ENCODE data around the gene ZC3H7A. TPM values are rescaled to one million over a fixed set of nuclear protein-coding genes. Genes with fewer than 3 reads are reported as not detected.

The ZC3H7A gene
- total RNA-seq, 1 experiment from 2014 or later, result 65.0 TPM

DNA sequence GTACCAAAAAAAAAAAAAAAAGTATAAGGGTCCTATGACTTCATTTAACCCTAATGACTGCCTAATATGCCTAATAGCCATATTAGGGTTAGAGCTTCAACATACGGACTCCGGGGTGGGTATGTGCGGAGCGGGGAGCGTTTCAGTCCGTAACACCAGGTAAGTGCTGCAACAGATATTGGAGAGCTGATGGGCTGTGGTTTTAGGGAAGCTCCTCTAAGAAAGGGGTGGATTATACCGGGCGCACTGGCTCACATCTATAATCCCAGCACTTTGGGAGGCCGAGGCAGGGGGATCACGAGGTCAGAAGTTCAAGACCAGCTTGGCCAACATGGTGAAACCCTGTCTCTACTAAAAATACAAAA, 1.9 kb upstream of the ZC3H7A start:
- ChIA-PET CTCF (no interaction called here), POLR2A (ENCODE audit: low non-redundant PET) (interaction anchor here (0.6 kb wide), 1 partner anchor 22 kb away, joined by 7 read pairs; no protein-coding TSS in a partner anchor)
- BruUV-seq (replicated peaks), result no TSS peak
- H3K4me3 ChIP-seq (ENCODE audit: low read depth, low read length, poor library complexity, severe bottlenecking), result no peak overlapping the region
- intact Hi-C loops (cut with micrococcal nuclease; ENCODE audit: unreplicated experiment), result loop anchor here (5.0 to 10.0 kb wide), 2 partner anchors 48 to 266 kb away; no protein-coding TSS in a partner anchor
- DNase-seq (ENCODE audit: low spot score), result no peak
- no peaks in the 10 kb centered on the region for H3K9me3 ChIP-seq (ENCODE audit: low read depth, low read length, poor library complexity, severe bottlenecking)
- H3K4me1 ChIP-seq (ENCODE audit: insufficient read depth, low read length, poor library complexity, severe bottlenecking), result peaks cover 13% of the 10 kb centered on the region
- H3K27ac ChIP-seq (ENCODE audit: low read depth, low read length, poor library complexity, severe bottlenecking), result no peak overlapping the region
- peaks cover 8% of the 10 kb centered on the region for H3K36me3 ChIP-seq (ENCODE audit: insufficient read depth, low read length, poor library complexity, severe bottlenecking)
- no peaks in the 10 kb centered on the region for H3K27me3 ChIP-seq (replicated peaks; ENCODE audit: insufficient read depth, low read depth, low read length, poor library complexity)
- TF ChIP-seq CTCF (conservative IDR thresholded peaks at IDR 0.05; ENCODE audit: low read depth, low read length), result no peak
- no peak for TF ChIP-seq EZH2 (IDR thresholded peaks at IDR 0.05; ENCODE audit: borderline replicate concordance, low read depth, low read length, poor library complexity, severe bottlenecking)

GRCh38 chr16:11797957-11798299, 870 bp upstream of the ZC3H7A start:
- Histone ChIP-seq H3K36me3 (ENCODE audit: insufficient read depth, low read length, poor library complexity, severe bottlenecking) (peaks cover 8% of the 10 kb centered on the region), H3K4me1 (ENCODE audit: insufficient read depth, low read length, poor library complexity, severe bottlenecking) (peaks cover 19% of the 10 kb centered on the region), H3K27ac (ENCODE audit: low read depth, low read length, poor library complexity, severe bottlenecking) (peak overlapping the region; percentile 85), H3K27me3 (replicated peaks; ENCODE audit: insufficient read depth, low read depth, low read length, poor library complexity) (no peaks in the 10 kb centered on the region), H3K4me3 (ENCODE audit: low read depth, low read length, poor library complexity, severe bottlenecking) (peak overlapping the region; percentile 83), H3K9me3 (ENCODE audit: low read depth, low read length, poor library complexity, severe bottlenecking) (no peaks in the 10 kb centered on the region)
- TF ChIP-seq EZH2 (IDR thresholded peaks at IDR 0.05; ENCODE audit: borderline replicate concordance, low read depth, low read length, poor library complexity, severe bottlenecking) (no peak), CTCF (conservative IDR thresholded peaks at IDR 0.05; ENCODE audit: low read depth, low read length) (no peak)
- ChIA-PET CTCF (no interaction called here), POLR2A (ENCODE audit: low non-redundant PET) (interaction anchor here (0.5 to 0.6 kb wide), 3 partner anchors 11 to 155 kb away, joined by 3 to 14 read pairs (median 5); no protein-coding TSS in a partner anchor)
- intact Hi-C loops (cut with micrococcal nuclease; ENCODE audit: unreplicated experiment), result loop anchor here (5.0 to 10.0 kb wide), 2 partner anchors 49 to 267 kb away; no protein-coding TSS in a partner anchor
- no TSS peak for BruUV-seq (replicated peaks)
- DNase-seq (ENCODE audit: low spot score), result no peak

GRCh38 chr16:11796227-11797165, 562 bp downstream of the ZC3H7A start:
- H3K4me3 ChIP-seq (ENCODE audit: low read depth, low read length, poor library complexity, severe bottlenecking), result peak overlapping the region; percentile 83
- no peaks in the 10 kb centered on the region for H3K9me3 ChIP-seq (ENCODE audit: low read depth, low read length, poor library complexity, severe bottlenecking)
- peaks cover 19% of the 10 kb centered on the region for H3K4me1 ChIP-seq (ENCODE audit: insufficient read depth, low read length, poor library complexity, severe bottlenecking)
- ChIA-PET POLR2A (ENCODE audit: low non-redundant PET) (interaction anchor here (0.6 kb wide), 1 partner anchor 28 kb away, joined by 7 read pairs; no protein-coding TSS in a partner anchor), CTCF (interaction anchor here (0.7 to 1.1 kb wide), 2 partner anchors 53 to 461 kb away, joined by 3 read pairs; partner anchors contain the start of gene TXNDC11)
- H3K27me3 ChIP-seq (replicated peaks; ENCODE audit: insufficient read depth, low read depth, low read length, poor library complexity), result no peaks in the 10 kb centered on the region
- TF ChIP-seq EZH2 (IDR thresholded peaks at IDR 0.05; ENCODE audit: borderline replicate concordance, low read depth, low read length, poor library complexity, severe bottlenecking), result no peak
- TF ChIP-seq CTCF (conservative IDR thresholded peaks at IDR 0.05; ENCODE audit: low read depth, low read length), result no peak
- peaks cover 12% of the 10 kb centered on the region for H3K36me3 ChIP-seq (ENCODE audit: insufficient read depth, low read length, poor library complexity, severe bottlenecking)
- intact Hi-C loops (cut with micrococcal nuclease; ENCODE audit: unreplicated experiment), result loop anchor here (5.0 to 10.0 kb wide), 2 partner anchors 51 to 268 kb away; no protein-coding TSS in a partner anchor
- H3K27ac ChIP-seq (ENCODE audit: low read depth, low read length, poor library complexity, severe bottlenecking), result peak overlapping the region; percentile 85
- DNase-seq (ENCODE audit: low spot score), result no peak
- BruUV-seq (replicated peaks), result no TSS peak
